Astrocyte of the cerebellum (primary cell): ENCODE data around the gene FAM89A.
"Not testable (repeated sequence)": the region's sequence is repeated elsewhere in the genome, so short reads cannot be mapped to it uniquely, and the experiment has no call there.

ENCODE experiments used
- DNase-seq: peaks from one replicate; pipeline ENCODE4 v3.0.0-alpha.2; 2011; ENCODE audit warnings: low read depth
- H3K4me3 ChIP-seq: 2 replicates; pipeline ENCODE4 v1.5.1; 2011; ENCODE audit warnings: mild to moderate bottlenecking, low read depth, low read length, moderate library complexity
- CTCF ChIP-seq: IDR thresholded peaks from 2 replicates; pipeline ENCODE4 v1.5.1; 2012; ENCODE audit warnings: low read length, low read depth, moderate library complexity, mild to moderate bottlenecking; ENCODE audit errors: missing control alignments
- in situ Hi-C: cut with HindIII; loops from 2 replicates; pipeline ENCODE4 v1.10.0; 2017; ENCODE audit warnings: low sequenced_read_pairs

FAM89A gene

GRCh38 chr1:231059566-231060193, 19.6 kb upstream of the FAM89A start:
- in situ Hi-C loops: no loop called here
- DNase-seq: no peak
- no peak for TF ChIP-seq CTCF
- H3K4me3 ChIP-seq: no peak overlapping the region

DNA sequence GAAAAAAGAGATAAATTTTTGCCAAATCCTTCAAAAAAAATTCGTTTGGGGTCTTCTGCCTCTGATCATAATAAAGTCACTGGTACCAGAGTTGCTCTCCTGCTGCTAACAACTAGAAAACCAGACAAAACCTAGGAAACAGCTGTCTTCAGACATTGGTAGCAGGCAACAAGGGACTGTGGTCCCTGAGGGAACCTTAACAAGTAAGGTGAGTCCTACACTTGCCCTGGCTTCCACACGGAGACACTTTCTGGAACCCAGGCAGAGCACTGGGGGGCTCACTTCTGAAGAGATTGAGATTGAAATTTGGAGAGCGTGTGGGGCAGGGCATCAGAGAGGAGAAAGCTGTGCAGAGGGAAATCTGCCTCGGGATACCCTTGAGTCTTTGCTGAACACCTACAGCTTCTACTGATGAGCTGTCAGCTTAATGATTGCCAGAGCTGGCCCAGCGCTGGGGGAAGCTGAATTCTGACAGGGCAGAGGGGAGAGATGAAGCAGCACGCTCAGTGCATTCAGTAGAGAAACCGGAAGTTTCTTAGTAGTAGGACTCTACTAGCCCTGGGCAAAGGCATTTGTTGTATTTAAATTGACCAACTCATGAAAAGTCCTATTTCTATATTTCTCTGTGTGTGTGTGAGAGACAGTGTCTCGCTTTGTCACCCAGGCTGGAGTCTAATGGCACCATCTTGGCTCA, 18.5 kb upstream of the FAM89A start:
- no peak overlapping the region for H3K4me3 ChIP-seq
- in situ Hi-C loops: no loop called here
- DNase-seq: no peak
- TF ChIP-seq CTCF: no peak

- no peak overlapping the region for H3K4me3 ChIP-seq
- no peak for DNase-seq
- no peak for TF ChIP-seq CTCF
- in situ Hi-C loops: no loop called here
These were observed 17.4 kb upstream of the FAM89A start for GRCh38 chr1:231057410-231057809.

DNA sequence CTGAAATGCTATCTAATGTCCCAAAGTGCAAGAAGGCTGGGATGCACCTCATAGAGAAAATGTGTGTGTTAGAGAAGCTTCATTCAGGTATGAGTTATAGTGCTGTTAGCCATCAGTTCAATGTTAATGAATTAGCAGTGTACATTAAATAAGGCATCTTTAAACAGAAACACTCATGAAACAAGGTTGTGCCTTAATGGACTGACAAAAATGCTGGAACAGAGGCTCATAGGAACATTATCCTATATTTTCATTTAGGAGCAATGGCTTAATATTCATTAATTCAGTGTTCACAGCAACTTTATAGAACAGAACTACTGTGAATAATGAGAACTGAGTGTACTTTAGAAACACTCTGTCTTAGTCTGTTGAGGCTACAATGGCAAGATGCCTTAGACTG, 15.2 kb upstream of the FAM89A start:
- TF ChIP-seq CTCF: no peak
- in situ Hi-C loops: no loop called here
- no peak overlapping the region for H3K4me3 ChIP-seq
- no peak for DNase-seq

GRCh38 chr1:231053493-231054162, 13.6 kb upstream of the FAM89A start:
- in situ Hi-C loops: no loop called here
- peak; percentile 94 for DNase-seq
- H3K4me3 ChIP-seq: no peak overlapping the region
- TF ChIP-seq CTCF: no peak

DNA sequence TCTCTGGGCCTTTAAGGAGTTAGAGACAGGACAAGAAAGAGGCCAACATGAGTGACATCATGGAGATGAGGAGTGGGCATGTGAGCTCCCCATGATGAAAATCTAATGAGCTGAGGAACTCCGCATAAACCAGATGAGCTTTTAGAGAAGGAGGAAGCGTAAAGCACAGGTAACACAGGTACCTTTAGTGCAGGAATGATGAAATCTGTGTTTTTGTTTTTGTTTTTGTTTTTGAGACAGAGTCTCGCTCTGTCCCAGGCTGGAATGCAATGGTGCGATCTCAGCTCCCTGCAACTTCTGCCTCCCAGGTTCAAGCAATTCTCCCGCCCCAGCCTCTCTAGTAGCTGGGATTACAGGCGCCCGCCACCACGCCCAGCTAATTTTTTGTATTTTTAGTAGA, 12.7 kb upstream of the FAM89A start:
- in situ Hi-C loops: no loop called here

DNA sequence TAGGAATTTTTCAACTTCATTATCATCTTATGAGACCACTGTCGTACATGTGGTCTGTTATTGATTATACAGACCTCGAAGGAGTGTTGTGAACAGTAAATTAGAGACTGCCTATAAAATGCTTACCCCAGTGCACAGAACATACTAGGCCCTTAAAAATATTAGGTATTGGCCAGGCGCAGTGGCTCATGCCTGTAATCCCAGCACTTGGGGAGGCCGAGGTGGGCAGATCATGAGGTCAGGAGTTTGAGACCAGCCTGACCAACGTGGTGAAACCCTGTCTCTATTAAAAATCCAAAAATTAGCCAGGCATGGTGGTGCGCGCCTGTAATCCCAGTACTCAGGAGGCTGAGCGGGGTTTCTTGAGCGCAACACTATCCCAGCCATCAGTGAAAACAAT, 10.9 kb upstream of the FAM89A start:
- in situ Hi-C loops, DNase-seq, H3K4me3 ChIP-seq: not testable (repeated sequence)

More for the DNA sequence above, 12.7 kb upstream of the FAM89A start:
- no peak for DNase-seq
- TF ChIP-seq CTCF: no peak
- no peak overlapping the region for H3K4me3 ChIP-seq
